Lower leg skin (tissue), 3 donors: Measurements from ENCODE around the gene MED27.

Source experiments
- POLR2A ChIP-seq, 2 donors: fragments of 450-650 bp; IDR thresholded peaks; one replicate each; pipeline ENCODE4 v1.6.1; 2016 to 2017; ENCODE audit warnings: antibody characterized with exemption in 2 of 2, mild to moderate bottlenecking in 1 of 2, moderate library complexity in 1 of 2
- TF ChIP-seq, protein P1 (sequence below), 3 donors: fragments of 450-650 bp; IDR thresholded peaks; one replicate each; pipeline ENCODE4 v1.5.1; 2016; ENCODE audit warnings: antibody characterized with exemption in 3 of 3, mild to moderate bottlenecking in 3 of 3, moderate library complexity in 2 of 3

DNA sequence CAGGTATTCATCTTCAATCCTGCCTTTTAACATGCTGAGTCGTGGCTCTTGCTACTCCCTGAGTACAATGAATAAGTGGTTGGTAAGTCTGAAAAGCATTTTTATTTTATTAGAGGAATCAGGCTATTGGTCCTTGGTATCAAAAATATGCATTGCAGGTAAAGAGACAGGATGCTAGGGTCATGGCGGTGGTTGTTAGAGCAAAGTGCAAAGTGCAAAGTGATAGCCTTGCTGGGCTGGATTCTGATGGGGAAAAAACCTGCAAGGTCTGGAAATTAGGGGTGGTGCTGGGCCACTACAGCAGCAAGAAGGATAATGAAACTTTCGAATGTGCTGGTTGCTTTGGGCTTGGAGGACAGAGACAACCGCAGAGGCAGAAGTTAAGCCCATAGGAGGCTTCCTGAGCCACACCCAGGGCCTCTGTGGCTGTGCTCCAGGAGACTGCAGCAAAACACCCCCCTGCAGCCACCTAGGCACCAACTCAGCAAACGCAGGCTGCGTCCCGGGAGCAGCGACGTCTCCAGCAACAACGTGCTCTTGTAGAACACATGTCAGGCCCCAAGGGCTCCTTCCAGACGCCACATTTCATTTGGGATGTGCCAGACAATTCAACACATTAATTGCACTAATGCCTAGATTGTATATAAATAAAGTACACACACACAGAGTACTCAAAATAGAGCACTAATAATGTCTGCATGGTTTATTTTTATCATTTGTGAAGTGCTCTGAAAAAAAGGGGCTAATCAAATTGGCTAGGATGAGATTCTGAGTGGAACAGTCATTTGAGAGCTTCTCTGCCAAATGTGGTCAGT lies 190.0 kb downstream of the MED27 start:
- TF ChIP-seq, protein P1, sequence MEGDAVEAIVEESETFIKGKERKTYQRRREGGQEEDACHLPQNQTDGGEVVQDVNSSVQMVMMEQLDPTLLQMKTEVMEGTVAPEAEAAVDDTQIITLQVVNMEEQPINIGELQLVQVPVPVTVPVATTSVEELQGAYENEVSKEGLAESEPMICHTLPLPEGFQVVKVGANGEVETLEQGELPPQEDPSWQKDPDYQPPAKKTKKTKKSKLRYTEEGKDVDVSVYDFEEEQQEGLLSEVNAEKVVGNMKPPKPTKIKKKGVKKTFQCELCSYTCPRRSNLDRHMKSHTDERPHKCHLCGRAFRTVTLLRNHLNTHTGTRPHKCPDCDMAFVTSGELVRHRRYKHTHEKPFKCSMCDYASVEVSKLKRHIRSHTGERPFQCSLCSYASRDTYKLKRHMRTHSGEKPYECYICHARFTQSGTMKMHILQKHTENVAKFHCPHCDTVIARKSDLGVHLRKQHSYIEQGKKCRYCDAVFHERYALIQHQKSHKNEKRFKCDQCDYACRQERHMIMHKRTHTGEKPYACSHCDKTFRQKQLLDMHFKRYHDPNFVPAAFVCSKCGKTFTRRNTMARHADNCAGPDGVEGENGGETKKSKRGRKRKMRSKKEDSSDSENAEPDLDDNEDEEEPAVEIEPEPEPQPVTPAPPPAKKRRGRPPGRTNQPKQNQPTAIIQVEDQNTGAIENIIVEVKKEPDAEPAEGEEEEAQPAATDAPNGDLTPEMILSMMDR (IDR thresholded peaks at IDR 0.05) = no peak
- TF ChIP-seq POLR2A (IDR thresholded peaks at IDR 0.05) = no peak
